ENCODE measurements around the gene ASIC4. TPM values are rescaled to one million over a fixed set of nuclear protein-coding genes. Genes with fewer than 3 reads are reported as not detected.
A peak's percentile ranks its signal among the peaks of the same experiment; 100 is the strongest.

ASIC4 gene
- total RNA-seq, 1 donor: not detected

DNA sequence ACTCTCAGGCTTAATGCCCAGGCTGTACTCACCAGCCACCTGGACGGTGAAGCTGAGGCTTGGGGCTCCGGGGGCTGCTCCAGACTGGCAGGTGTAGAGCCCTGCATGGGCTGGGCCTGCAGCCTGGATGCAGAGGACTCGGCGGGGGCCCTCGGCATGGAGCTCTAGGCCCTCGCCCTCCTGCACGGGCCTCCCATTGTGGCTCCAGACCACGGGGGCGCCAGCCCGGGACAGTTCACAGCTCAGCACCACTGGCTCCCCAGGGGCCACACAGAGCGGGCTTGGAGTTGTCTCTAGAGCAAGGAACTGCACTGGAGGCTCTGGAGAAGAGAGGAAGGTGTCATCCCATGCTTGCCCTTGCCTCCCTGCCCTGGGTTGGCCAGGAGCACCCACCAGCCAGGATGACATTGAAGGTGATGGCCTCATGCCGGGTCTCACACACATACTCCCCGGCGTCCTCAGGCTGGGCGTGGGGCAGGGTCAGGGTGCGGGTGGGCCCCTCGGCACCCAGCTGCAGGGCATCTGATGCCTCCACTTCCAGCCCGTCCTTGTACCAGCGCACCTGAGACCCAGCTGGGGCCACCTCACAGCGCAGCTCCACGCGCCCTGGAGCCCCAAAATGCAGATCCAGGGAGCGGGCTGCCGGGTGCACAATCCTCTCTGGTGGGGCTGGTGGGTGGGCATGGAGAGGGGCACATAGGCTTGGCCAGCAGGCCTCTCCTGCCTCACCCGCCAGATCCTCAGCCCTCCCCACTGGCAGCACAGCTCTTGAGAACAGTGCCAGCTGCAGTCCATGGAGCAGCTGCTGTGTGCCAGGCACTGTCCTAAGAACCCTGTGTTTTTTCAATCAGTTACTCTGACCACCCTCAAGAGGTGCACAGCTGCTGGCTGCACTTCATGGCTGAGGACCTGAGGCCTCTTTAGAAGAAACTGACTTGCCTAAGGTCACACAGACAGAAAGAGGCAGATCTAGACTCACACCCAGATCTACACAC lies 43.8 kb downstream of the ASIC4 start:
- no peak overlapping the region for H3K4me3 ChIP-seq (ENCODE audit: low read depth, low read length)
- TF ChIP-seq, protein P1, sequence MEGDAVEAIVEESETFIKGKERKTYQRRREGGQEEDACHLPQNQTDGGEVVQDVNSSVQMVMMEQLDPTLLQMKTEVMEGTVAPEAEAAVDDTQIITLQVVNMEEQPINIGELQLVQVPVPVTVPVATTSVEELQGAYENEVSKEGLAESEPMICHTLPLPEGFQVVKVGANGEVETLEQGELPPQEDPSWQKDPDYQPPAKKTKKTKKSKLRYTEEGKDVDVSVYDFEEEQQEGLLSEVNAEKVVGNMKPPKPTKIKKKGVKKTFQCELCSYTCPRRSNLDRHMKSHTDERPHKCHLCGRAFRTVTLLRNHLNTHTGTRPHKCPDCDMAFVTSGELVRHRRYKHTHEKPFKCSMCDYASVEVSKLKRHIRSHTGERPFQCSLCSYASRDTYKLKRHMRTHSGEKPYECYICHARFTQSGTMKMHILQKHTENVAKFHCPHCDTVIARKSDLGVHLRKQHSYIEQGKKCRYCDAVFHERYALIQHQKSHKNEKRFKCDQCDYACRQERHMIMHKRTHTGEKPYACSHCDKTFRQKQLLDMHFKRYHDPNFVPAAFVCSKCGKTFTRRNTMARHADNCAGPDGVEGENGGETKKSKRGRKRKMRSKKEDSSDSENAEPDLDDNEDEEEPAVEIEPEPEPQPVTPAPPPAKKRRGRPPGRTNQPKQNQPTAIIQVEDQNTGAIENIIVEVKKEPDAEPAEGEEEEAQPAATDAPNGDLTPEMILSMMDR (IDR thresholded peaks at IDR 0.05; ENCODE audit: insufficient read depth, low read depth, low read length): no peak
- no peak for DNase-seq (ENCODE audit: low read depth)

DNA sequence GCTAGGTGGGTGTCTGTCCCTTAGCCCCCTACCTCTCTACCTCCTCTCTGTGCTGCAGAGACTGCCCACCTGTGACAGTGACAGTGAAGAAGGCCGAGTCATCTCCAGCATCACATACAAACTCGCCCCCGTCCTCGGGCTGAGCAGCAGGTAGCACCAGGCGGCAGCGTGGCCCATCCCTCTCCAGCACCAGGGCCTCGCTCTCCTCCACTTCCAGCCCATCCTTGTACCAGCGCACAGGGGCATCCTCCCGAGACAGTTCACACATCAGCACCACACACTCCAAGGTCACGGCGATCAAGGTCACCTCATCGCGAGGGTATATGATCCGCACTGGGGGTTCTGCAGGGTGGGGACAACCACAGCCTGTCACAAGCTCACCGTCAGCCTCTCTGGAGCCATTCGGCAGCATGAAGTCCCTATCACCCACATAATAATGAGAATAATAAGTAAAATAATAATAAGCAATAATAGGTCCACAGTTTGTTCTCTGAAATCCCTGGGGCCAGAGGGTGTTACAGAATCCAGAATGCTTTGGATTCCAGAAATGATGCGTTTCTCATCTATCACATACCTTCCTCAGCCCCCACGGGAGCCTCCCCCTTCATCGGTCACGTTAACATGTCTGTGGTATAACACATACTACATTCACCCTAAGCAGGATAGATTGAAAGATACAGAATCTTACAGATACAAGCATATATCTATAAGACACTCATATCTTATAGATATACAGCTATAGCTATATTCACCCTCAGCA lies 45.1 kb downstream of the ASIC4 start:
- no peak for DNase-seq (ENCODE audit: low read depth)
- no peak overlapping the region for H3K4me3 ChIP-seq (ENCODE audit: low read depth, low read length)
- TF ChIP-seq, protein P1 (IDR thresholded peaks at IDR 0.05; ENCODE audit: insufficient read depth, low read depth, low read length): no peak

DNA sequence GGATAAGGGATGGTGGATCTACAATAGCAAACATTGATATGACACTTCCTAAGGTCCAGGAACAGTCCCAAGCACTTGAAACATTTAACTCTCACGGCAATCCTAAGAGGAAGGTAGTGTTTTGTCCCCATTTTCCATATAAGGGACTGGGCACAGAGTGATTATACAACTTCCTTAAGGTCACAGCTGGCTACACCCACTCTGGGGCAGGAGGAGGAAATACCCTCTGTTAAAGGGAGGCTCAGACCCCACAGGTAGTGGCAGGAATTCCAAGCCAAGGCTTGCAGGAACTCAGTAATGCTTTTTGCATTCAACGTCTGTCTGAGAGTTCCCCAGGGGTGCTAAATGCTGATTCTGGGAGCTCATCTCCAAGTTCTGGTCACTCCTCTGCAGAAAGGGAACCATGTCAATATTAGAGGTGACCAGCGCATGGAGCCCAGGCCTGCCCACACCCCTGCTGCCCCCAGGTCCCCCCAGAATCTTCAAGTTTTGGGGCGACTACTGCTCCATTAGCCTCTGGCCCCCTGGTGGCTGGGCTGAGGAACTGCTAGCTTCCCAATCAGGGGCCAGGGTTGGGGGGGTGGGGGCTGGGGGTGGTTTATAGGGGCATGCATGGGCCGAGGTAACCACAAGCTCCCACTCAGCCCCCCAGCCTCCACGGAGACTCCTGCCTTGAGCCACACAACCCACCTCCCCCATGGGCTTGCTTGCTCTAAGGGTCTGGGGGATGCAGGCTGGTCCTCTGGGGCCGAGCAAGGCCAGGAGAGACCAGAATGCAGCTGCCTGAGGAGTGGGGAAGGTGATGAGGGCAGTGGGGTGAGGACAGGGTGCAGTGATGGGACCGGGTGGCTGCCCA lies 46.0 kb downstream of the ASIC4 start:
- TF ChIP-seq, protein P1 (IDR thresholded peaks at IDR 0.05; ENCODE audit: insufficient read depth, low read depth, low read length): peak; percentile 65
- no peak overlapping the region for H3K4me3 ChIP-seq (ENCODE audit: low read depth, low read length)
- no peak for DNase-seq (ENCODE audit: low read depth)

DNA sequence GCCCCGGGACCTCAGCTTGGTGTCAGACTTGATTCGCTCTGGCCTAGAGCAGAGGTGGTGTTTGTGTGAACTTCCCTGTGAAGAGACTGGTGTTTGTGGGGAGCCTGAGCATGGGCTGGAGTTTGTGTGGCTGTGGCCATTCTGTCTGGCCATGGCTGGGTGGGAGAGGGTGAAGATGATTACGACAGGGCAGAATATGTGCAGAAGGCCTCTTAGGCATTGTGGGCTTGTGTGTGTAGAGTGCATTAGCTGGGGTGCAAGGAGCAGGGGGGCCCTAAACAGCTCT lies 46.6 kb downstream of the ASIC4 start:
- no peak overlapping the region for H3K4me3 ChIP-seq (ENCODE audit: low read depth, low read length)
- no peak for DNase-seq (ENCODE audit: low read depth)
- TF ChIP-seq, protein P1 (IDR thresholded peaks at IDR 0.05; ENCODE audit: insufficient read depth, low read depth, low read length): no peak

DNA sequence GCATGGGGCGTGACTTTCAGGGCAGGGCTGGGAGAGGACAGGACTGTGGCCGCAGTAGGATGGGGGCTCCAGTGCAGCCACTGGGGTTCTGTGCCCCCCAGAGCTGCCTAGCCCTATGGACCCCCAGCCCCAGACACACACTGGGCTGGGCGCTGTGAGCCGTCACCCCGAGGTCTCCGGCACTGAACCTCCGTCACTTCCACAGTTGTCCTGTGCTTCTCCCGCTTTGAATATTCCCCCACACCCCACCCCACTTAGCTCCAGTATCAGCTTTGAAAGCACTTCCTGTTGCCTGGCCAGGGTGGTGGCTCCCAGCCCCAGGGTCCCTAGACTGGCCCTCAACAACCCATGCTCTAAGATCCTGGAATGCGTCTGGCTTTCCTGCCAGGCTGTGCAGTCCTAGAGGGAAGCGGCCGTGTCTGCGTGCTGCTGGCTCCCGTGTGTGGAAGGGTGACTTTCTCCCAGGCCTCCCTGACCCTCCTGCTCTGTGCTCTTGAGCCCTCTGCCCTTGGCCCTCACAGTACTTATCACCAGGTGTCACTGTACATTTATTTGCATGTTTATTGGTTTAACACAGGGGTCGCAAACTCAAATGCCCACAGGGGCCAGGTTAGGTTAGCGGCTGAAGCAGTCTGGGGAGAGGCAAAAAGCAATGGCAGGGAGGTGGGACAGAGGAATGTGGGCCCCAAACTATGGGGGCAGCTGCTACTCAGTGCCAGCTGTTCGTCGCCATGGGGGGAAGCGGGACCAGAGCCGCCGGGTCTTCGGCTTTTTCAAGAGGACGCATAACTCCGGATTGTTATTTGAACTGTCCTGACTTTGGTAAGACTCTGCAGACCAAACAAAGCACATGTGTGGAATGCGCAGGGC lies 47.1 kb downstream of the ASIC4 start:
- no peak overlapping the region for H3K4me3 ChIP-seq (ENCODE audit: low read depth, low read length)
- TF ChIP-seq, protein P1 (IDR thresholded peaks at IDR 0.05; ENCODE audit: insufficient read depth, low read depth, low read length): no peak
- DNase-seq (ENCODE audit: low read depth): no peak
